GM12878 (cell line): ENCODE results near the gene KRAS. TPM values are rescaled to one million over a fixed set of nuclear protein-coding genes. Genes with fewer than 3 reads are reported as not detected.

ENCODE experiments used
- FOS ChIP-seq: IDR thresholded peaks from 3 replicates; pipeline ENCODE4 v1.6.1; 2011; ENCODE audit warnings: borderline replicate concordance; ENCODE audit not compliant: insufficient read length; ENCODE audit errors: extremely low read depth
- IRF4 ChIP-seq: IDR thresholded peaks from 2 replicates; pipeline ENCODE4 v1.6.1; 2011; ENCODE audit warnings: low read depth, low read length
- JUNB ChIP-seq: IDR thresholded peaks from 2 replicates; pipeline ENCODE4 v1.6.1; 2016; ENCODE audit warnings: antibody characterized with exemption, mild to moderate bottlenecking
- MEF2B ChIP-seq: fragments of 450-650 bp; IDR thresholded peaks from 2 replicates; pipeline ENCODE4 v1.6.1; 2018; ENCODE audit warnings: mild to moderate bottlenecking, moderate library complexity; ENCODE audit not compliant: partially characterized antibody, poor library complexity, severe bottlenecking
- NBN ChIP-seq: fragments of 450-650 bp; IDR thresholded peaks from 2 replicates; pipeline ENCODE4 v1.6.1; 2016
- NRF1 ChIP-seq: conservative IDR thresholded peaks from 2 replicates; pipeline ENCODE4 v1.6.1; 2011; ENCODE audit warnings: mild to moderate bottlenecking, low read depth, low read length, improper control_type of control experiment
- PRDM15 ChIP-seq: fragments of 450-650 bp; formaldehyde crosslinking; IDR thresholded peaks from 2 replicates; pipeline ENCODE4 v1.4.0; 2020; ENCODE audit warnings: mild to moderate bottlenecking, moderate library complexity
- SREBF2 ChIP-seq: IDR thresholded peaks from 2 replicates; pipeline ENCODE4 v1.6.1; 2012; ENCODE audit warnings: mild to moderate bottlenecking, low read length
- STAT1 ChIP-seq: fragments of 450-650 bp; conservative IDR thresholded peaks from 2 replicates; pipeline ENCODE4 v1.6.1; 2014; ENCODE audit warnings: antibody characterized with exemption, mild to moderate bottlenecking
- polyA plus RNA-seq, 11 experiments: library from polyadenylated mRNA; depleted of rRNA in 4 of 11; unstranded in 6 of 11; stranded (reverse) in 5 of 11; fragments of >200 nt; fragmentation: Nextera tagmentation in 4 of 11; fragmentation: Illumina TruSeq in 1 of 11; extraction: Ambion mirVana in 4 of 11; extraction: Trizol in 1 of 11; gene quantifications; 1 replicate in 1 of 11; 2 replicates in 10 of 11; pipeline versions ENCODE4 v1.2.1 to v1.2.3, GENCODE V29; 2011 to 2016; ENCODE audit warnings: inconsistent platforms in 2 of 11, missing spikeins in 2 of 11, low read depth in 1 of 11
- total RNA-seq, 4 experiments: library from RNA; depleted of rRNA in 3 of 4; stranded (reverse); fragments of >200 nt in 3 of 4; fragmentation: Illumina TruSeq in 1 of 4; extraction: Trizol in 1 of 4; gene quantifications; 2 replicates each; pipeline versions ENCODE4 v1.2.1 to v1.2.3, GENCODE V29; 2013 to 2021
- TF ChIP-seq, protein P1 (sequence below): fragments of 450-650 bp; IDR thresholded peaks from 2 replicates; pipeline ENCODE4 v1.6.1; 2017; ENCODE audit warnings: borderline replicate concordance
- TF ChIP-seq, protein P2 (sequence below): fragments of 450-650 bp; conservative IDR thresholded peaks from 2 replicates; pipeline ENCODE4 v1.6.1; 2017; ENCODE audit warnings: mild to moderate bottlenecking, moderate library complexity

KRAS gene
- total and polyA plus RNA-seq, 10 of the 15 experiments (the other 5 are each of a cell fraction or from before 2014, with no cell fraction given), result 3.1 to 23.8 (median 8.0) TPM

DNA sequence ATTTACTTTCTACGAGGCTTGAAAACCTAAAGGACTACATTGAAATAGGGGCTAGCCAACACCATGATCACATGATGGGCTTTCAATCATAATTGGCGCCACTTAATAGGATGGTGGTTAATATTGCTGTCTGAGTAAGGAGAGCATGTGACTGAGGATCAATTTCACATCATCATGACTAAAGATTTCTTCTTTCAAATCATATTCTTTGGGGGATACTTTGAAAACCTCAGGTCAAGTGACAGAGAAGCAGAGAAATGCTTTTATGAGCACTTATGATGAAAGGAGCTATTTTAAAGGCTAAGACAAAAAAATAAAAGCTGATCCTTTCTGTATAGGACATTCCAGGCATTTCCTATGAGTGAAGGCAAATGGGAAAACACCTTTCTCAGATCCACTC is 42.9 kb upstream of the KRAS start (continued):
- TF ChIP-seq SREBF2 (no peak), PRDM15 (CRISPR knock-in tag) (no peak), FOS (no peak), STAT1 (no peak), IRF4 (no peak), MEF2B (no peak), JUNB (no peak), NBN (no peak), NRF1 (no peak)
- TF ChIP-seq, protein P1, sequence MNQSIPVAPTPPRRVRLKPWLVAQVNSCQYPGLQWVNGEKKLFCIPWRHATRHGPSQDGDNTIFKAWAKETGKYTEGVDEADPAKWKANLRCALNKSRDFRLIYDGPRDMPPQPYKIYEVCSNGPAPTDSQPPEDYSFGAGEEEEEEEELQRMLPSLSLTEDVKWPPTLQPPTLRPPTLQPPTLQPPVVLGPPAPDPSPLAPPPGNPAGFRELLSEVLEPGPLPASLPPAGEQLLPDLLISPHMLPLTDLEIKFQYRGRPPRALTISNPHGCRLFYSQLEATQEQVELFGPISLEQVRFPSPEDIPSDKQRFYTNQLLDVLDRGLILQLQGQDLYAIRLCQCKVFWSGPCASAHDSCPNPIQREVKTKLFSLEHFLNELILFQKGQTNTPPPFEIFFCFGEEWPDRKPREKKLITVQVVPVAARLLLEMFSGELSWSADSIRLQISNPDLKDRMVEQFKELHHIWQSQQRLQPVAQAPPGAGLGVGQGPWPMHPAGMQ, result no peak
- TF ChIP-seq, protein P2, sequence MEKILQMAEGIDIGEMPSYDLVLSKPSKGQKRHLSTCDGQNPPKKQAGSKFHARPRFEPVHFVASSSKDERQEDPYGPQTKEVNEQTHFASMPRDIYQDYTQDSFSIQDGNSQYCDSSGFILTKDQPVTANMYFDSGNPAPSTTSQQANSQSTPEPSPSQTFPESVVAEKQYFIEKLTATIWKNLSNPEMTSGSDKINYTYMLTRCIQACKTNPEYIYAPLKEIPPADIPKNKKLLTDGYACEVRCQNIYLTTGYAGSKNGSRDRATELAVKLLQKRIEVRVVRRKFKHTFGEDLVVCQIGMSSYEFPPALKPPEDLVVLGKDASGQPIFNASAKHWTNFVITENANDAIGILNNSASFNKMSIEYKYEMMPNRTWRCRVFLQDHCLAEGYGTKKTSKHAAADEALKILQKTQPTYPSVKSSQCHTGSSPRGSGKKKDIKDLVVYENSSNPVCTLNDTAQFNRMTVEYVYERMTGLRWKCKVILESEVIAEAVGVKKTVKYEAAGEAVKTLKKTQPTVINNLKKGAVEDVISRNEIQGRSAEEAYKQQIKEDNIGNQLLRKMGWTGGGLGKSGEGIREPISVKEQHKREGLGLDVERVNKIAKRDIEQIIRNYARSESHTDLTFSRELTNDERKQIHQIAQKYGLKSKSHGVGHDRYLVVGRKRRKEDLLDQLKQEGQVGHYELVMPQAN, result no peak
